Activated T-helper 1 cell treated with Interleukin-2 at 50 U/mL for 16 hours (primary cell): Measurements from ENCODE around the gene LRP10.

Experiments
- DNase-seq: peaks from one replicate; pipeline ENCODE4 v3.0.0-alpha.2; 2020; ENCODE audit warnings: low read depth

Gene LRP10

GRCh38 chr14:22919601-22919921 is 48.0 kb downstream of the LRP10 start:
- no peak for DNase-seq

DNA sequence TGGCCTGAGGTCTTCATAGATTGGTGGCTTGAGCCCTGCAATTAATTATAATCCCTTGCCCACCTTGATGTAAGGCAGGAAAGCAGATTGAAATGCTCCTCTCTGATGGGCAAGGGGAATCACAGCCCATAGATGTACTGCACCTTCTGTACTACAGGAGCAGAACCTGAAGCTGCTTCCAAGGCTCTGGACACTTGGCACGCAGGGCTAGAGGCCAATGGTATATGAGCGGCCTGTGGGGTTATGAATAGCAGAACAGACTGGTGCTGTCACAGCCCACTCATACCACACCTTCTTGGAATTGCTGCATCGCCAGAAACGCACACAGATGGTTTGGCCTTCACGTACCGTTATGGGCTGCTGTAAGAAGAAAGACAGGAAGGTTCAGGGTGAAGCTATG is 49.2 kb downstream of the LRP10 start:
- no peak for DNase-seq

DNA sequence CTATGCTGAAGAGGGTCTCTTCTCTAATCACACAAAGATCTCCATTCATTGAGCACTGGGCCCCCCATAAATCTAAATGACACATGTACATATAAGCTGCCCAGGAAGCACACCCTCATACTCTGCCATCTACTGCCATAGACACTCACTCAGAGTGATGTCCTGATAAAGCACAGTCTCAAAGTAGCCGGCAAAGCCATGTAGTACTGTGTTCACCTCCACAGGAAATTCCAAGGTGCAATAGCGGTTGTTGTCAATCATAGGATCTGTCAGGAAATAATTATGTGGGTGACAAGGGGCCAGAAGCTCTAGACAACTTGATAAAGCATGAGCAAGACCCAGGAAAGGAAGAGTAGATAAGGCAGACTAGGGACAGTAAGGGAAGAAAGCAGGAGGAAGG is 50.8 kb downstream of the LRP10 start:
- no peak for DNase-seq

GRCh38 chr14:22923746-22924145 is 52.2 kb downstream of the LRP10 start:
- no peak for DNase-seq

DNA sequence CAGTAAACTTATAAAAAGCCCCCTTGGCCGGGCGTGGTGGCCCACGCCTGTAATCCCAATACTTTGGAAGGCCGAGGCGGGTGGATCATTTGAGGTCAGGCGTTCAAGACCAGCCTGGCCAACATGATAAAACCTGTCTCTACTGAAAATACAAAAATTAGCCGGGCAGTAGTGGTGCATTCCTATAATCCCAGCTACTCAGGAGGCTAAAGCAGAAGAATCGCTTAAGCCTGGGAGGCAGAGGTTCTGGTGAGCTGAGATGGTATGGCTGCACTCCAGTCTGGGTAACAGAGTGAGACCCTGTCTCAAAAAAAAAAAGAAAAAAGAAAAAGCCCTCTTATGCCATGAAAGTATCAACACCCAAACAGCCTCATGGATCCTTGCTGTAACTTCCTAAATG is 54.0 kb downstream of the LRP10 start:
- DNase-seq = no peak

GRCh38 chr14:22926316-22926715 is 54.8 kb downstream of the LRP10 start:
- DNase-seq = no peak

DNA sequence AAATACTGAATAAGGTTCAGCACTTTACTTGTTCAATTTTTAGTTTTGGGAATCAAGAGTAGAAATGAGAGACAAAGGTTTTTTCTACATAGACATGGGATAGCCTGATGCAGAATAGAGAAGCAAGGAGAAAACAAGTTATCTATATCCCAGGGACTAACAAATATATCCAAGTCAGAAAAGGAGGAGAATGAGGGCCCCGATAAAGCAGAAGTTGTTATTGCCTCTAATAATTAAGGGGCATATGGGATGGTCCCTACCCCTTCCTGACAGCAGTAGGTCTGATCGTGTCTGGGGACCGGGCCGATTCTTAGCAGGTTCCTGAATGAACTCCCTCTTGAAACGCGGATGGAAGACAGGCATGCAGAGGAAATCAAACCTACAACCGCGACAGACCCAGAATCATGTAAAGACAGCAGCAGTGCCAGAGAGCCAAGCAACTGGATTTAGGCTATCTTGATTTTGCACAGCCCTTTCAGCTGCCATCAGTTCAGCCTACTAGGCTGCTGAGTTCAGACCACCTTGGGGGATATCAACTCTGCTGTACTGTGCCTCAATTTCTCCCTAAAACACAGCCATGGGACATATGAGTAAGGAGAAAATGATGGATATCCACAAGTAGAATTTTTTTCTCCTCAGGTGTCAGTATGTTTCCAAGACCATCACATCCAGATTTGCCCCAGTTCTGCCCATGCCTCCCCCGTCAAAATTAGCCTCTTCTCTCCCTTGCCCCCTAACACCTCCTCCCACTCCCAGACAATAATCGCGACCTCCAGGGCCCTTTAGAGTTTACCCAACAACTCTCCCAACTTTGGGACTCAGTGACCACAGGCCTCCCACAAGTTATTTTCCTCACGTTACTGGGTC is 56.9 kb downstream of the LRP10 start:
- DNase-seq = no peak

DNA sequence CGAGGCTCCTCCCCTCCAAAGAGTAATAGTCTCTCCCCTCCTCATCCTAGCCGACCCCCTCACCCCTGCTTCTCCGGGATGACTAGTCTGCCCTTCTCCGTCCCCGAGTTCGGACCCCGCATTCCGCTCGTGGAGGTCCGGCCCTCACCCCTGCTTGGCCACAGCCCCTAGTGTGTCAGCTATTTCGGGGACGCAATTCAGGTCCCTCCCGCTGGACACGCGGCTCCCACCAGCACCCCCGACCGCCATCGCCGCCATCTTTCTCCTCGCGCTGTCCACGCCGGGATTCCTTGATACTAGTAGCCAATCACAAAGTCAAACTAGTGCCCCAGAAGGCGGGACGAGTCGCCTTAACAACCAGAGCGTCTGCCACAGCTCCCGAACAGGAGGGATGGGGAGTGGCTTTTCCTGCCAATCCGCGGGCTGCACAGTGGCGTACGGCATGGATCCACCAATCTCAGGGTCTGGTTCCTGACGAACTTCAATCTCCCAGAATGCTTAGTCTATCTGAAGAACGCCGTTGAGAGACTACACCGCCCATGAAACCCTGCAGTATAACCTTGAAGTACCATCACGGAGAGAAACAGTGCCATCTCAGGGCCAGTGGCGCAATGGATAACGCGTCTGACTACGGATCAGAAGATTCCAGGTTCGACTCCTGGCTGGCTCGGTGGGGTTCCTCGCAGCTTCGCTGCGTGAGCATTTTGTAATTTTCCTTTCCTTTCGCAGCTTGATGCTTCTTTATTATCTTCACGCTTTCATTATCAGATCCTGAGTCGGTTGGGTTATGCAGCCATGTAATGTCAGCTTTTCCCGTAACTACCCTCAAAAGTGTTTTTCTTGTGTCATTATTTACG is 57.8 kb downstream of the LRP10 start, which contains the start of gene PRMT5:
TSS of gene PRMT5 (minus strand) at position 273 of the 857 bp plus-strand sequence. CDS start at position 258, 15 bp downstream.
- peak; percentile 93 for DNase-seq

GRCh38 chr14:22929961-22930364 is 58.4 kb downstream of the LRP10 start:
- DNase-seq = no peak
